Effector memory CD8-positive, alpha-beta T cell (primary cell): ENCODE results near the gene TET2.

ENCODE experiments used
- ATAC-seq: fragments of 150-1000 bp; cut with Tn5 transposase; replicated peaks from 2 replicates; pipeline ENCODE4 v1.10.0; 2021; ENCODE audit warnings: mild to moderate bottlenecking, moderate library complexity
- DNase-seq, 3 experiments: peaks; one replicate each; pipeline ENCODE4 v3.0.0; 2021
- H3K27ac Mint-ChIP-seq, 2 donors: one replicate each; pipeline ENCODE4 v1.8.0; 2022; ENCODE audit warnings: mild to moderate bottlenecking in 2 of 2, mixed read lengths in 2 of 2, moderate library complexity in 2 of 2
- H3K27me3 Mint-ChIP-seq, 2 donors: one replicate each; pipeline ENCODE4 v1.8.0; 2022; ENCODE audit warnings: mixed read lengths in 2 of 2
- H3K36me3 Mint-ChIP-seq: one replicate; pipeline ENCODE4 v1.8.0; 2022; ENCODE audit warnings: mild to moderate bottlenecking, moderate library complexity, mixed read lengths; ENCODE audit not compliant: insufficient read depth
- H3K4me1 Mint-ChIP-seq, 2 donors: one replicate each; pipeline ENCODE4 v1.8.0; 2022; ENCODE audit warnings: low read depth in 2 of 2, mixed read lengths in 2 of 2
- H3K4me3 Mint-ChIP-seq, 2 donors: one replicate each; pipeline ENCODE4 v1.8.0; 2022; ENCODE audit warnings: mild to moderate bottlenecking in 2 of 2, mixed read lengths in 2 of 2, moderate library complexity in 2 of 2
- H3K9me3 Mint-ChIP-seq, 2 donors: one replicate each; pipeline ENCODE4 v1.8.0; 2022; ENCODE audit warnings: mixed read lengths in 2 of 2

Gene TET2

DNA sequence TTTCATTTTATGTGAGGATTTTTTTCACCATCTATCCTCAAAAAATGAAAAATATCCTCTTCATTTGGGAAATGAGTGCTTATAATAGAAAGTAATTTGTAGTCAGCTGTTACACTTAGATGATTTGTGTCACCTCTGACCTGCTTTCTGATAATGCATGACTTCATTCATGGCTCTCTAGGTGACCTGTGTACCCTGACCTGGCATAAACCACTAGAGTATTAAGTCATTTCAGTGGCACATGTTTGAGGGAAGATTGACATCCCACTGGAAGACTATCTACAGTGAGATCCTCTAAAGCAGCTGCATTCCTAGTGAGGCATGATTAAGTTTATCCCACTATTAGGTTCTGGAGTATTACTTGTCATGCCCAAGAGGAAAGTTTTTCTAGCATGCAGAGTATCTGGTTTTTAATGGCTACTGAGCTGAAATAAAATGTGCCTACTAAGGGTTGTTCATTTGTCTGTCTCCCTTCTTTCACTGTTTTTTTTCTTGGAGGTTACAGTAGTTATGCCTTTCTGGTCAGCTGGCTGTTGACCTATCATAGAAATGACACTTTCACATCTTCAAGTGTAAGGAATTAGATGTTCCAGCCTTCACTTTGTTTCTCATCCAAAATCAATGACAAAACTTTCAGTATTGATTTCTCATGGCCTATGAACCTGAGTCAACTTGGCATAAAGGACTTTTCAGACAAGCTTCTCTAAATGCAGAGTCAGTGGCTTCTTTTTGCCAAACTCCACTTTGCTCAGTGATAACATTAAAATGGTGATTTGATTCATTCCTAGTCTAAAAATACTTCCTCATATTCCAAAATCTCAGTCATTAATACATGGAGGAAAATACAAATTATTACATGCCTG, 33.1 kb downstream of the TET2 start:
- DNase-seq: no peak
- H3K36me3 Mint-ChIP-seq: peaks cover 6% of the 10 kb centered on the region
- no peak overlapping the region for H3K27ac Mint-ChIP-seq
- no peak for ATAC-seq
- no peak overlapping the region for H3K4me3 Mint-ChIP-seq
- no peaks in the 10 kb centered on the region for H3K9me3 Mint-ChIP-seq
- H3K4me1 Mint-ChIP-seq: peaks cover 5 to 18% of the 10 kb centered on the region in 2 donors
- no peaks in the 10 kb centered on the region for H3K27me3 Mint-ChIP-seq

DNA sequence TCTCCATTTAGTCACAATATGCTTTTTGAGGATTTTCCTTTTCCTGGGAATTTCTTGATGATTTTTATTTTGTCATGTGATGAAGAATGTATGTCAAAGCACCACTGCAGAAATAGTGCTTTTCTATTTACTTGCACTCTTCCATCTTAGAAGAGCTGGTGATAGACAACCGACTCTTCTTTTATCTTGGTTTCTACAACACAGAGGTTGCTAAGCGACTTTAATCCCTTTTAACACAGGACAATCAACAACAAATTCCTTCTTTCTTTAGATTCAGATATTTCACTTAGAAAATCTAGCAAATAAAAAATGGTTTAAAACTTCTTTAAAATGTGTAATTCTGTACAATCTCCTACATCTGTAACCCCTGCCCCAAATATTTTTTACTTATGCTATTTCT, 34.6 kb downstream of the TET2 start:
- H3K36me3 Mint-ChIP-seq: peaks cover 9% of the 10 kb centered on the region
- no peak overlapping the region for H3K4me3 Mint-ChIP-seq
- peaks cover 7 to 19% of the 10 kb centered on the region in 2 donors for H3K4me1 Mint-ChIP-seq
- no peaks in the 10 kb centered on the region for H3K27me3 Mint-ChIP-seq
- ATAC-seq (no peak), DNase-seq (no peak)
- peak overlapping the region in 1 of 2 donors; percentile 1 for H3K27ac Mint-ChIP-seq
- no peaks in the 10 kb centered on the region for H3K9me3 Mint-ChIP-seq

DNA sequence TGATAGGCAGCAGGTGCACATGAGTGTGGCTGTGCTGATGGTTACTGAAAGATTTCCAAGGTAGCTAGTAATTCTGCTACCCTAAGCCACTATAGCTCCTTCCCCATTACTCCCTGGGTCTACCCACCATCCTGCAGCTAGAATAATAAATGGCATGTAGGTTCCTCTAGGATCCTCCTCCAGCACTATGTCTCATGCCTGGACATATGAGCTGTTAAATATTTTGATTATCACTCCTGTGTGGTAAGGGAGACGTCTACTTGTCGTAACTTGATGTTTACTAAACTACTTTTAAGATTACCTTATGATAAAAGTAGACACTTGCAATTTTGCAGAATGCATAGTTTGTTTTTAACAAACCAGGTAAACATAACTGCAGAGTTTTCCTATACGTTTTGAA, 35.5 kb downstream of the TET2 start:
- Mint-ChIP-seq H3K9me3 (no peaks in the 10 kb centered on the region), H3K27ac (no peak overlapping the region), H3K27me3 (no peaks in the 10 kb centered on the region), H3K4me1 (peaks cover 7 to 17% of the 10 kb centered on the region in 2 donors), H3K36me3 (peaks cover 9% of the 10 kb centered on the region), H3K4me3 (no peak overlapping the region)
- no peak for DNase-seq
- ATAC-seq: no peak

DNA sequence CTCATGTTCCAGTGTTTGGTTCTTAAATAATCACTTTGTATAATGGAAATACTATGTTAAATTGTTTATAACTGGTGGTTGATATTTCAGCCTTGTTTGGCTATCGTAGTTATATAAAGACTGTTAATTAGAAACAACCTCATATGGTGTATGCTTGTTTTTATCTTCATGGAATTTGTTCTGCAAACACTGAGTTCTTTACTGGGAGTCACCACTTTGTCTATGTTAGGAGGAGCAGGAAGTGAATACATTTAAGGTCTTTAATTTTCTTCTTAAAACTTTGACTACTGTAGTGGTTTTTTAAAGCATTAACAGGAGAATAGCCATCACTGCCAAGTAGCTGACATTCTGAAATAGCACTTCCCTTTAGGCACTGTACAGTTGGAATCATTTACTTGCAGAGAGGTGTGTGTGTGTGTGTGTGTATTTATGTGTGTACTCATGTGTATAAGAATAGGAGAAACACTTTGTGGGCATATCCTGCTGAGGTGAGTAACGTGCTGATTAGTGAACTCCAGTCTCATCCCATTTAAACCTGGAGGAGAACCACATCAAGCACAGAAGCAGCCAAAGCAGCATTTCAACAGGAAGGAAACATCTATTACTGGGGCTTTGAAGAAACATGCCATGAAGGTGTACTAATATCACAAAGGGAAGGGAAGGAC, 37.8 kb downstream of the TET2 start:
- Mint-ChIP-seq H3K9me3 (no peaks in the 10 kb centered on the region), H3K27me3 (no peaks in the 10 kb centered on the region), H3K4me1 (peaks cover 10 to 31% of the 10 kb centered on the region in 2 donors), H3K27ac (no peak overlapping the region), H3K36me3 (peaks cover 9% of the 10 kb centered on the region), H3K4me3 (no peak overlapping the region)
- ATAC-seq (no peak), DNase-seq (no peak)

DNA sequence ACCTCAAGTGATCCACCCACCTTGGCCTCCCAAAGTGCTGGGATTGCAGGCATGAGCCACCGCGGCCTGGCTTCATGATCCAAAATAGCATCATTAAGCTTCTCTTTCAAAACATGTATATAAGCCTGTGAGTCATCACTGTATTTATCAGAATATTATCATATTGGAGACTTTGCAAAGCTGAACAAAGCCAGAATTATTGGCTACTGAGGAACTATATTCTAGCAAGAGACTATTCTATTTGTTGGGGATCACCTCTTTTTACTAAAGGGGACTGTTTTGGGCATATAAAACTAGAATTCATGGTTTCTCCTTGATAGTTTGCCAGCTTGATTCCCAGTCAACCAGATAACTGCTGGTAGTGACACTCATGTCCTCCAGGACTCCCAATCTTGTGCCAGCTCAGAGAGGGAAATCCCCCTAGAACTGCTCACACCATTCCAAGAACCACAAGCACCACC, 40.1 kb downstream of the TET2 start:
- no peaks in the 10 kb centered on the region for H3K27me3 Mint-ChIP-seq
- H3K9me3 Mint-ChIP-seq: no peaks in the 10 kb centered on the region
- DNase-seq (no peak), ATAC-seq (no peak)
- H3K4me3 Mint-ChIP-seq: no peak overlapping the region
- peaks cover 14 to 47% of the 10 kb centered on the region in 2 donors for H3K4me1 Mint-ChIP-seq
- no peak overlapping the region for H3K27ac Mint-ChIP-seq
- peaks cover 3% of the 10 kb centered on the region for H3K36me3 Mint-ChIP-seq

DNA sequence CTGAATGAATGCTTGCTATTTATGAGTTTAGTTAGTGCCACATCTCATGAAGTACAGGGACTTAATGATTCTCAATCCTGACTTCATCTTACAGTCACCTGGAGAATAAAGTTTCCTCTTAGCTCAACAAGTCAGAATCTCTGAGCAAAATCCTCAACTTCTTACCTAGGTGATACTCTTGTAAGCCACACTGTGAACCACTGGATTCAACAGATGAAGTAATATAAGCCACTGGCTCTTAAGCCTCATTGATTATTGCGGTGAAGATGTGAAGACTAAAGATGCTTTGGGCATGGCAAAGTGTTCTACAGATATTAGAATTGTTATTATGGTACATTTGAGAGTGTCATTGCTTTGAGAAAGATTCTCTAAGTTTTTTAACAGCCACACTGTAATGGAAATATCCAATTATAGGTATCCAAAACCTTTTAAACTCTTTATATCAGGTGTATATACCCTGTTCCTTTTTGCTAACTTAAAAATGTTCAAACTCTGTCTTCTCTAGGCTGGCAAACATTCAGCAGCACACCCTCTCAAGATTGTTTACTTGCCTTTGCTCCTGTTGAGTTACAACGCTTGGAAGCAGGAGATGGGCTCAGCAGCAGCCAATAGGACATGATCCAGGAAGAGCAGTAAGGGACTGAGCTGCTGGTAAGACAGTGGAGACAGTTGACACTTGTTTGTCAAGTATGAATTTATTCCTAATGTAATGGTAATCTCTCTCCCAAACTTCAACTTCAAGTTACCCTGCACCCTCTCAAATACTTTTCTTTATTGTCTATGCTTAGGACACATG, 43.4 kb downstream of the TET2 start:
- Mint-ChIP-seq H3K4me3 (no peak overlapping the region), H3K27me3 (no peaks in the 10 kb centered on the region), H3K9me3 (no peaks in the 10 kb centered on the region), H3K4me1 (peaks cover 13 to 48% of the 10 kb centered on the region in 2 donors), H3K27ac (no peak overlapping the region), H3K36me3 (peaks cover 9% of the 10 kb centered on the region)
- DNase-seq (no peak), ATAC-seq (no peak)

DNA sequence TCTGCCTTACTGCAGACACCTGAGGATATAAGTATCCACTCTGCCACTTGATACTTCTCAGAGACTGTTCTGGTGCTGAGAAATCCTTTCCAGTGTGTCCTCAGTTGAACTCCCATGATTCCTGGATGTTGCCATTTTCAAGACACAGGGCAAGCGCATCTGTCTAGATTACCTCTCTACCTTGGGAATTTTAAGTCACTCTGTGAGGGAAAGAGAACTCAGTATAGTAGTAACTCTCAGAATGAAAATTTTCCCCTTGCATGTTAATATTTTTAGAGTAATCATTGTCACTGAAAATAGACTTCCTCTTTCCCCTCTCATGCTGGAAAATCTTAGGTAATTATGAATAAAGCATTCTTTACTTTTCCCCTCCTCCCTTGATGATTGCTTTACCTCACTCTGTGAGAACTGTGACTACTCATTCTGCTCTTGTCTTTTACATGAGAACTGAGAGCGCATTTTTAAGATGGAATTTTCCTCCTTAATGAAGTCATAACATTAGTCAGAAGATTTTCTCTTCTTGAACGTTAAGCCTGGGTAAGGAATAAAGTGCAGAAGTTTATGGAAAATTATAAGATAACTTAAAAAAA, 45.0 kb downstream of the TET2 start:
- Mint-ChIP-seq H3K9me3 (no peaks in the 10 kb centered on the region), H3K4me1 (peaks cover 13 to 56% of the 10 kb centered on the region in 2 donors)
- DNase-seq: no peak

DNA sequence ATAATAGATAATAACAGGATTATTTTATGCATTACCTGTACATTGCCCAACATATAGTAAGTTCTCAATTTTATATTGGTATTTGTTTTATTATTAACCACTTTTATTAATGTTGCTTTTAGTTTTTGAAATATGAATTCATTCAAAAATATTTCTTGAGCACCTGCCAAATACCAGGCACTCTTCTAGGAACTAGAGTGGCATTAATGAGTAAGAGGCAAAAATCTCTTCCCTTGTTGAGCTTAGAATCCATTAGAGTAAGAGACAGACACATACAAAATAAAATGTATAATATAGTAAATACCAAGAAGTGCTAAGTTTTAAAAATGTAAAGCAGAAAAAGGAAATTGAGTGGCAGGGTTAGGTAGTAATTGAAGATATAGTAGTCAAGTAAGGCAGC, 45.8 kb downstream of the TET2 start:
- DNase-seq (no peak), ATAC-seq (no peak)
- Mint-ChIP-seq H3K36me3 (peaks cover 9% of the 10 kb centered on the region), H3K27ac (no peak overlapping the region), H3K9me3 (no peaks in the 10 kb centered on the region), H3K27me3 (no peaks in the 10 kb centered on the region), H3K4me3 (no peak overlapping the region), H3K4me1 (peaks cover 13 to 57% of the 10 kb centered on the region in 2 donors)

More for the DNA sequence above, 45.0 kb downstream of the TET2 start:
- Mint-ChIP-seq H3K27ac (no peak overlapping the region), H3K27me3 (no peaks in the 10 kb centered on the region), H3K4me3 (no peak overlapping the region), H3K36me3 (peaks cover 6% of the 10 kb centered on the region)
- ATAC-seq: no peak

DNA sequence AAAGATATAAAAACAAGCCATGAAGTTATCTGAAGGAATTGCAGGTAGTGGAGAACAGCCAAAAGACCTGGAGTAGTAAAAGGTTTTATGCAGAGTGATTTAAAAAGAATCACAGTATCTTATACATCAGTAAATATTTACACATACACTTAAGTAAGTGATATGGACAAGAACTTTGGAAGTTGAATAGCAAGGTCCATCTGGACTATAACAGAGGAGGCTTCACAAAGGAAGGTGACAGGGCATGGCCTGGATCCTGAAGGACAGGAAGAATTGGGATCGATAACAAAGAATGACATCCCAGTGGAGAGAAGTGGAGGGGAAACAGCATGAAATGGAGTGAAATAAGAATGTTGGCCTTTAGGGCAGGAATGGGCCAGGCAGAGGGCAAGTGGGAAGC, 46.2 kb downstream of the TET2 start:
- DNase-seq (no peak), ATAC-seq (no peak)
- Mint-ChIP-seq H3K27ac (no peak overlapping the region), H3K9me3 (no peaks in the 10 kb centered on the region), H3K36me3 (peaks cover 9% of the 10 kb centered on the region), H3K4me3 (no peak overlapping the region), H3K4me1 (peaks cover 12 to 55% of the 10 kb centered on the region in 2 donors), H3K27me3 (no peaks in the 10 kb centered on the region)

DNA sequence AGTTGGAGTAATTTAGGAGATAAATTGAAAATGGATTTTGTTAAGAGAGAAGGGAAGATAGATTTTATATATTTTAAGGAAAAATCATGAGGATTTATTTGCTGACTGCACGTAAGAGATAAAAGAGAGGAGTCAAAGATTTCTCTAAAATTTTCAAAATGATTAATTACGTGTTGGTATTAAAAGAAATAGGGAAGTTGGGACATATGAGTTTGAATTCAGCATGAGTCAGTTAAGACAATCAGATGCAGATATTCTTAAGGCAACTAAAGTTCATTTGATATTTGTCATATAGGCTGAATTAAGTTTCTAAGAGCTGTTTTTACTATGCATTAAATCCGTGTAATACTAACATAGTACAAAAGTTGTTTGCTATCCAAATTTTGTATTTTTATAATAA, 46.9 kb downstream of the TET2 start:
- H3K27me3 Mint-ChIP-seq: no peaks in the 10 kb centered on the region
- ATAC-seq (no peak), DNase-seq (no peak)
- H3K4me3 Mint-ChIP-seq: no peak overlapping the region
- H3K36me3 Mint-ChIP-seq: peaks cover 12% of the 10 kb centered on the region
- no peak overlapping the region for H3K27ac Mint-ChIP-seq
- peaks cover 10 to 48% of the 10 kb centered on the region in 2 donors for H3K4me1 Mint-ChIP-seq
- H3K9me3 Mint-ChIP-seq: no peaks in the 10 kb centered on the region

DNA sequence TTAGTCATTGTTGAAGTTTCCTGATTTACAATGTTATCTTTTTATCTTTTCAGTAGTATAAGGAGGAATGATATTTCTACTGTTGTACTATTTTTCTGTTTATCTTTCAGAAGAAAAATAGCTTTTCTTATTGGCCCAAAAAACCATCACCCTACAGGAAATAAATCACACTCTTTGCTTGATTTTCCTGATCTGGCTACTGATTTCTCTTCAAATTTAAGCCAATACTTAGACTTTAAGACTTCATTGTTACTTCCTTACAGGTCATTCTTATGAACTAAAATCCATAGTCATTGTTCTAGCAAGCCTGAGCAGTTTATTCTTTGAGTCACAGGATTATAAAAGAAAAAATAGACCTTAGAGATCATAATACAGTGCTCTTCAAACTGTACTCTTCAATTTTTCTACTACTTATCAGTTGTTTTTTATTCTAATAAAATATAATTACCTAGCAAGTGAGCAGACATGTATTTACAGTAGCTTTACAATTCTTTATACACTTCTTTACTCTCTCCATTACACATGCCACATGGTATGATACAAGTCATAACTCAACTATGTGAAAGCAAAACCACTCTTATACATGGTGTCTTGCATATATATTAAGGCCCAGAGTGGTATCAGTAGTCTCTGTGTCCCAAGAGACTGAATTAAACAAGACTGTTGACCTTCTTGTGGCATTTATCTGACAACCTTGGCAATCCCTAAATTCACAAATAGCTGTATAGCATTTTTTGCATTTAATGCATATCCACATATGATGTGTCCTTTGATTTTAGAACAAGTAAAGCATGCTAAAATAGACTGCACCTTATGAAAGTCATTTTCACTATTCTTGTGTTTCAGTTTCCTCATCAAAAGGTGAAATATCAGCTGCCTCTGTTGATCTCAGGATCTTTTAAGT, 47.9 kb downstream of the TET2 start:
- no peak for DNase-seq
- Mint-ChIP-seq H3K27ac (no peak overlapping the region), H3K4me1 (peaks cover 10 to 41% of the 10 kb centered on the region in 2 donors), H3K9me3 (no peaks in the 10 kb centered on the region), H3K27me3 (no peaks in the 10 kb centered on the region), H3K36me3 (peaks cover 12% of the 10 kb centered on the region), H3K4me3 (no peak overlapping the region)
- ATAC-seq: no peak

DNA sequence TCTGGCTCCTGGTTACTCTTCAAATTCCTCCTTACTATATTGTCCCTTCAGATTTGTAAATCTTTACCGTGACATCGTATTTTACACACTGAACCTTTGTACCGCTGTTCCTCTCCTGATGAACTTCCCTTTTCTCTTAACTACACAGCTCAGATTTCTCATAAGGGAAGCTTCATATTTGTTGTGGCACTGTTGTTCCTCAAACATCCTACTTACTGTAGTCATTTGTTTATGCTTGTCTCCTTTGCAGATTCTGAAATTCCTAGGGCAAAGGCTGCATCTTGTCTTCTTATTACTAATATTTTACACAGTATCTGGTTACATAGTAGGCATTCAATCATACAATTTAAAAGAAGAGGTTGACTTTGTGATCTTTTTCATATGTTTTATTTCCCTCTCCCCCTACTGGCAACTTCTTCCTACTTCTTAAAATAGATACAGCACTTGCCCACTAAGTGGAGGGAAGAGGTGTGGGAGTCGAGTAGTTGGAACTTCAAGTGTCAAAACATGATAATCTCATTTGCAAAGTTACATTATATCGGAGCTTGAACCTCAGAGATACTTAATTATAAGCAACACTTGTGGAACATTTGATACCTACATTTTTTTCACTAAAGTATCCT, 50.0 kb downstream of the TET2 start:
- ATAC-seq (peak; percentile 41), DNase-seq (no peak)
- Mint-ChIP-seq H3K9me3 (no peaks in the 10 kb centered on the region), H3K27ac (peak overlapping the region in 1 of 2 donors; percentile 26), H3K27me3 (no peaks in the 10 kb centered on the region), H3K36me3 (peaks cover 15% of the 10 kb centered on the region), H3K4me3 (no peak overlapping the region), H3K4me1 (peaks cover 6 to 22% of the 10 kb centered on the region in 2 donors)
